ENCODE data around the gene TTC5.
"Not testable (repeated sequence)": the region's sequence is repeated elsewhere in the genome, so short reads cannot be mapped to it uniquely, and the experiment has no call there.

TTC5 gene
- total RNA-seq = 6.4 to 26.6 (median 21.2) reads per million in 17 experiments

- DNase-seq = peak; percentile 89 to 95 (median 94)
Observed at GRCh38 chr14:20305265-20306078, at the start of gene TTC5. Gene TTC5 (minus strand): TSS chr14:20305951. CDS start chr14:20305937, 14 bp downstream.

- no peak for DNase-seq
Observed at GRCh38 chr14:20350860-20351259, 45.1 kb upstream of the TTC5 start.

GRCh38 chr14:20350282-20350681, 44.5 kb upstream of the TTC5 start:
- no peak for DNase-seq

GRCh38 chr14:20347747-20348146, 42.0 kb upstream of the TTC5 start:
- DNase-seq = no peak

- DNase-seq = no peak
Observed at GRCh38 chr14:20346713-20347112, 41.0 kb upstream of the TTC5 start.

- DNase-seq = no peak
Observed at GRCh38 chr14:20345366-20345765, 39.6 kb upstream of the TTC5 start.

GRCh38 chr14:20343862-20344220, 38.1 kb upstream of the TTC5 start:
- peak in 2 of 4 experiments; percentile 38 to 41 for DNase-seq

GRCh38 chr14:20343092-20343861, 37.5 kb upstream of the TTC5 start, which contains the start of gene PARP2:
Gene PARP2 (plus strand): TSS chr14:20343635. CDS start chr14:20343642, 7 bp downstream.
- peak; percentile 99 to 100 (median 100) for DNase-seq

GRCh38 chr14:20341646-20342045, 35.9 kb upstream of the TTC5 start:
- no peak for DNase-seq

- not testable (repeated sequence) for DNase-seq
Observed at GRCh38 chr14:20341032-20341431, 35.3 kb upstream of the TTC5 start.

- DNase-seq = no peak
Observed at GRCh38 chr14:20334017-20334416, 28.3 kb upstream of the TTC5 start.

GRCh38 chr14:20333494-20333841, 27.7 kb upstream of the TTC5 start:
- no peak for DNase-seq

- DNase-seq = peak; percentile 34 to 73 (median 66)
Observed at GRCh38 chr14:20332788-20333493, 27.2 kb upstream of the TTC5 start, which contains the start of gene CCNB1IP1. Gene CCNB1IP1 (minus strand): TSS chr14:20333279. CDS start chr14:20316523, 16,756 bp downstream.

GRCh38 chr14:20332431-20332787, 26.7 kb upstream of the TTC5 start:
- DNase-seq = no peak

GRCh38 chr14:20331053-20331613, 25.4 kb upstream of the TTC5 start:
- no peak for DNase-seq

GRCh38 chr14:20329355-20329754, 23.6 kb upstream of the TTC5 start:
- DNase-seq = no peak

- no peak for DNase-seq
Observed at GRCh38 chr14:20328705-20329104, 23.0 kb upstream of the TTC5 start.

- peak; percentile 49 to 86 (median 74) for DNase-seq
Observed at GRCh38 chr14:20327005-20327869, 21.5 kb upstream of the TTC5 start.

- DNase-seq = no peak
Observed at GRCh38 chr14:20317720-20318119, 12.0 kb upstream of the TTC5 start.

GRCh38 chr14:20314026-20314425, 8.3 kb upstream of the TTC5 start:
- no peak for DNase-seq

GRCh38 chr14:20306079-20306423, 300 bp upstream of the TTC5 start:
- DNase-seq = no peak

Measured in suppressor macrophage (primary cell).